MCF 10A (cell line): ENCODE results near the gene TUBGCP6. TPM values are rescaled to one million over a fixed set of nuclear protein-coding genes. Genes with fewer than 3 reads are reported as not detected.

Source experiments
- BruUV-seq: library from RNA; stranded (reverse); fragments of 400-500 nt; replicated peaks from 2 replicates; lab custom pipeline; 2021; lab: Mats Ljungman, UMichigan
- CTCF ChIA-PET: fragments of 300-600 bp; sonication (Branson Sonifier 250); formaldehyde crosslinking; extraction: SDS; loops from one replicate; lab custom pipeline; 2021; ENCODE audit warnings: antibody characterized with exemption, inconsistent platforms; lab: Yijun Ruan, JAX
- POLR2A ChIA-PET: fragments of 300-600, 350-650 bp; sonication (Branson Sonifier 250); formaldehyde crosslinking; extraction: SDS; loops from one replicate; lab custom pipeline; 2020; ENCODE audit warnings: antibody characterized with exemption, inconsistent platforms; lab: Yijun Ruan, JAX
- DNase-seq: peaks from one replicate; pipeline ENCODE4 v3.0.0-alpha.2; 2018; ENCODE audit not compliant: unreplicated experiment
- H3K27ac Mint-ChIP-seq: one replicate; pipeline ENCODE4 v1.8.0; 2022; ENCODE audit warnings: mild to moderate bottlenecking, low read depth, mixed read lengths; ENCODE audit not compliant: unreplicated experiment
- H3K27me3 Mint-ChIP-seq: one replicate; pipeline ENCODE4 v1.8.0; 2022; ENCODE audit warnings: mixed read lengths; ENCODE audit not compliant: insufficient read depth, unreplicated experiment
- H3K36me3 Mint-ChIP-seq: one replicate; pipeline ENCODE4 v1.8.0; 2022; ENCODE audit warnings: mild to moderate bottlenecking, moderate library complexity, mixed read lengths; ENCODE audit not compliant: insufficient read depth, unreplicated experiment
- H3K4me1 Mint-ChIP-seq: one replicate; pipeline ENCODE4 v1.8.0; 2022; ENCODE audit warnings: mixed read lengths; ENCODE audit not compliant: insufficient read depth, unreplicated experiment
- H3K4me3 Mint-ChIP-seq: one replicate; pipeline ENCODE4 v1.8.0; 2022; ENCODE audit warnings: mild to moderate bottlenecking, moderate library complexity, mixed read lengths; ENCODE audit not compliant: unreplicated experiment
- H3K9me3 Mint-ChIP-seq: one replicate; pipeline ENCODE4 v1.8.0; 2022; ENCODE audit warnings: mixed read lengths; ENCODE audit not compliant: unreplicated experiment
- CTCF ChIP-seq: fragments of 200-600 bp; IDR thresholded peaks from one replicate; pipeline ENCODE4 v1.8.0; 2022; ENCODE audit warnings: antibody characterized with exemption, mild to moderate bottlenecking; ENCODE audit not compliant: unreplicated experiment
- intact Hi-C: fragments of 100-400 bp; cut with micrococcal nuclease; formaldehyde crosslinking; loops from 2 replicates; pipeline ENCODE4 v1.14.1; 2022
- total RNA-seq: library from RNA; stranded (reverse); gene quantifications from 2 replicates; pipeline ENCODE4 v1.2.3, GENCODE V29; 2022

Gene TUBGCP6
- total RNA-seq, 1 experiment from 2014 or later: 27.9 TPM

GRCh38 chr22:50186761-50187523, 57.9 kb downstream of the TUBGCP6 start:
- no peak for TF ChIP-seq CTCF
- ChIA-PET POLR2A (interaction anchor here (0.8 to 2.2 kb wide), 6 partner anchors 12 to 102 kb away, joined by 3 to 7 read pairs (median 4); no protein-coding TSS in a partner anchor), CTCF (interaction anchor here (0.9 to 1.5 kb wide), 3 partner anchors 24 to 158 kb away, joined by 3 to 10 read pairs (median 5); no protein-coding TSS in a partner anchor)
- Mint-ChIP-seq H3K9me3 (no peaks in the 10 kb centered on the region), H3K36me3 (peaks cover 9% of the 10 kb centered on the region), H3K4me1 (peaks cover 5% of the 10 kb centered on the region), H3K4me3 (peak overlapping the region; percentile 85), H3K27ac (peak overlapping the region; percentile 44), H3K27me3 (no peaks in the 10 kb centered on the region)
- DNase-seq: no peak
- BruUV-seq: no TSS peak
- intact Hi-C loops: no loop called here

- POLR2A ChIA-PET: interaction anchor here (0.8 to 2.2 kb wide), 5 partner anchors 11 to 102 kb away, joined by 3 to 7 read pairs (median 4); no protein-coding TSS in a partner anchor
- Mint-ChIP-seq H3K36me3 (peaks cover 9% of the 10 kb centered on the region), H3K9me3 (no peaks in the 10 kb centered on the region), H3K4me1 (peaks cover 2% of the 10 kb centered on the region), H3K4me3 (peak overlapping the region; percentile 85), H3K27me3 (no peaks in the 10 kb centered on the region), H3K27ac (peak overlapping the region; percentile 44)
- CTCF ChIA-PET: interaction anchor here (0.9 to 1.5 kb wide), 3 partner anchors 25 to 157 kb away, joined by 3 to 10 read pairs (median 5); no protein-coding TSS in a partner anchor
- TF ChIP-seq CTCF: no peak
- intact Hi-C loops: no loop called here
- no TSS peak for BruUV-seq
- no peak for DNase-seq
Observed at GRCh38 chr22:50186181-50186714, 58.6 kb downstream of the TUBGCP6 start.

- Mint-ChIP-seq H3K4me3 (peak within 1 kb of the TSS; percentile 85), H3K9me3 (no peaks in the 10 kb centered on the region)
- intact Hi-C loops: no loop called here
Observed at GRCh38 chr22:50185375-50186087, 59.3 kb downstream of the TUBGCP6 start, which contains the start of gene TRABD. TRABD (plus strand) TSS chr22:50185913; CDS start chr22:50193061, 7,148 bp downstream.

More at GRCh38 chr22:50185375-50186087, 59.3 kb downstream of the TUBGCP6 start, which contains the start of gene TRABD:
- Mint-ChIP-seq H3K27me3 (no peaks in the 10 kb centered on the region), H3K36me3 (peaks cover 9% of the 10 kb centered on the region), H3K27ac (peak within 1 kb of the TSS; percentile 70), H3K4me1 (no peaks in the 10 kb centered on the region)
- CTCF ChIA-PET: no interaction called here
- no peak for TF ChIP-seq CTCF
- BruUV-seq: no TSS peak
- peak; percentile 87 for DNase-seq
- POLR2A ChIA-PET: no interaction called here
